Tibial nerve (tissue), 4 donors: ENCODE data around the gene HACD3.

Source experiments
- EP300 ChIP-seq, 2 donors: sonication (generic); formaldehyde crosslinking; IDR thresholded peaks; one replicate each; pipeline ENCODE4 v1.6.1; 2017; ENCODE audit warnings: antibody characterized with exemption in 2 of 2, mild to moderate bottlenecking in 1 of 2
- POLR2A ChIP-seq, 2 donors: fragments of 450-650 bp; IDR thresholded peaks; one replicate each; pipeline ENCODE4 v1.6.1; 2017; ENCODE audit warnings: antibody characterized with exemption in 2 of 2, mild to moderate bottlenecking in 2 of 2, moderate library complexity in 2 of 2
- TF ChIP-seq, protein P1 (sequence below), 5 experiments: fragments of 200-600 bp in 3 of 5; fragments of 450-650 bp in 2 of 5; sonication (generic) in 3 of 5; IDR thresholded peaks; one replicate each; pipeline ENCODE4 v1.5.1; 2016 to 2019; ENCODE audit warnings: antibody characterized with exemption in 5 of 5, mild to moderate bottlenecking in 3 of 5, moderate library complexity in 2 of 5

DNA sequence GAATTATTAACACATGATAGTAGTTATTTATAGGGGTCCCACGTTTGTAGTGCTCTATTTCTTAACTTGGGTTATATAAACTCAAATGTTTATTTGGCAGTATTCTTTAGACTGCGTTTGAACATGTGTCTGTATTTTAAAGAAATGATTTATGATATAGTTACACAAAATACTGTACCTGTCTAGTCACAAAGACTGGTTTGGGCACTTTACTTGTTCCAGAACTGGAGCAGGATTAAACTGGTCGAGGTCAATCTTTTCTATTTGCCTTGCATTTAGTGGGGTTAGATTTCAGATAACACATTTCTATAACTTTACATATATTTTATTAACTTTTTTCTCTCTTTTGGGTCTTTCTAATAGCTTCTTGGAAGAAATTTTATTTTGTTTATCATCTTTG is 39.5 kb downstream of the HACD3 start:
- TF ChIP-seq POLR2A (IDR thresholded peaks at IDR 0.05) (no peak), EP300 (IDR thresholded peaks at IDR 0.05) (no peak)
- TF ChIP-seq, protein P1, sequence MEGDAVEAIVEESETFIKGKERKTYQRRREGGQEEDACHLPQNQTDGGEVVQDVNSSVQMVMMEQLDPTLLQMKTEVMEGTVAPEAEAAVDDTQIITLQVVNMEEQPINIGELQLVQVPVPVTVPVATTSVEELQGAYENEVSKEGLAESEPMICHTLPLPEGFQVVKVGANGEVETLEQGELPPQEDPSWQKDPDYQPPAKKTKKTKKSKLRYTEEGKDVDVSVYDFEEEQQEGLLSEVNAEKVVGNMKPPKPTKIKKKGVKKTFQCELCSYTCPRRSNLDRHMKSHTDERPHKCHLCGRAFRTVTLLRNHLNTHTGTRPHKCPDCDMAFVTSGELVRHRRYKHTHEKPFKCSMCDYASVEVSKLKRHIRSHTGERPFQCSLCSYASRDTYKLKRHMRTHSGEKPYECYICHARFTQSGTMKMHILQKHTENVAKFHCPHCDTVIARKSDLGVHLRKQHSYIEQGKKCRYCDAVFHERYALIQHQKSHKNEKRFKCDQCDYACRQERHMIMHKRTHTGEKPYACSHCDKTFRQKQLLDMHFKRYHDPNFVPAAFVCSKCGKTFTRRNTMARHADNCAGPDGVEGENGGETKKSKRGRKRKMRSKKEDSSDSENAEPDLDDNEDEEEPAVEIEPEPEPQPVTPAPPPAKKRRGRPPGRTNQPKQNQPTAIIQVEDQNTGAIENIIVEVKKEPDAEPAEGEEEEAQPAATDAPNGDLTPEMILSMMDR (IDR thresholded peaks at IDR 0.05), result no peak
